SK-N-SH (cell line): Measurements from ENCODE around the gene ZNF608. TPM values are rescaled to one million over a fixed set of nuclear protein-coding genes. Genes with fewer than 3 reads are reported as not detected.

ENCODE experiments used
- CTCF ChIA-PET: fragments of 300-600, 350-600 bp; formaldehyde crosslinking; extraction: SDS; loops from one replicate; lab custom pipeline; 2021; lab: Yijun Ruan, JAX
- POLR2A ChIA-PET: fragments of 350-600 bp; sonication (Branson Sonifier 250); formaldehyde crosslinking; extraction: SDS; loops from one replicate; lab custom pipeline; 2020; ENCODE audit warnings: antibody characterized with exemption, inconsistent platforms; lab: Yijun Ruan, JAX
- DNase-seq: peaks from one replicate; pipeline ENCODE4 v3.0.0; 2012
- H2AFZ ChIP-seq: fragments of 200-600 bp; sonication (generic); 2 replicates; pipeline ENCODE4 v1.8.1; 2016; ENCODE audit warnings: antibody characterized with exemption, mild to moderate bottlenecking, low read depth
- H3F3A ChIP-seq: fragments of 200-600 bp; sonication (generic); replicated peaks from 2 replicates; pipeline ENCODE3; 2016; ENCODE audit warnings: antibody characterized with exemption, mild to moderate bottlenecking; ENCODE audit not compliant: insufficient read depth
- H3K27ac ChIP-seq, 2 experiments: fragments of 200-500 bp in 1 of 2; fragments of 200-600 bp in 1 of 2; sonication (Bioruptor generic) in 1 of 2; sonication (generic), shearing (Covaris generic) in 1 of 2; 2 replicates each; pipeline versions ENCODE4 v1.5.1 to v1.6.1; 2014 to 2016; ENCODE audit warnings: low read depth in 2 of 2, inconsistent platforms in 1 of 2, low read length in 1 of 2, mild to moderate bottlenecking in 1 of 2, mixed read lengths in 1 of 2
- H3K27me3 ChIP-seq: fragments of 200-600 bp; sonication (generic), shearing (Covaris generic); 2 replicates; pipeline ENCODE4 v1.6.1; 2016; ENCODE audit warnings: mixed run types; ENCODE audit not compliant: insufficient read depth
- H3K36me3 ChIP-seq, 2 experiments: fragments of 200-500 bp in 1 of 2; fragments of 200-600 bp in 1 of 2; sonication (Bioruptor generic) in 1 of 2; sonication (generic) in 1 of 2; replicated peaks in 1 of 2; 2 replicates each; pipeline versions ENCODE3 to v1.5.1; 2014 to 2016; ENCODE audit warnings: low read length in 1 of 2, mild to moderate bottlenecking in 1 of 2; ENCODE audit not compliant: insufficient read depth in 2 of 2, control insufficient read depth in 1 of 2
- H3K4me1 ChIP-seq, 2 experiments: fragments of 200-500 bp in 1 of 2; fragments of 200-600 bp in 1 of 2; sonication (Bioruptor generic) in 1 of 2; sonication (generic), shearing (Covaris generic) in 1 of 2; 2 replicates each; pipeline versions ENCODE4 v1.5.1 to v1.6.1; 2014 to 2016; ENCODE audit warnings: low read depth in 1 of 2, low read length in 1 of 2, mixed run types in 1 of 2; ENCODE audit not compliant: insufficient read depth in 2 of 2, control insufficient read depth in 1 of 2
- H3K4me2 ChIP-seq: fragments of 200-600 bp; sonication (generic), shearing (Covaris generic); 2 replicates; pipeline ENCODE4 v1.6.1; 2017; ENCODE audit warnings: mixed run types
- H3K4me3 ChIP-seq, 2 experiments: fragments of 200-500 bp in 1 of 2; fragments of 200-600 bp in 1 of 2; sonication (Bioruptor generic) in 1 of 2; sonication (generic), shearing (Covaris generic) in 1 of 2; 2 replicates each; pipeline versions ENCODE4 v1.5.1 to v1.8.1; 2014 to 2016; ENCODE audit warnings: low read depth in 2 of 2, inconsistent platforms in 1 of 2, low read length in 1 of 2, mild to moderate bottlenecking in 1 of 2, mixed read lengths in 1 of 2, moderate library complexity in 1 of 2
- H3K79me2 ChIP-seq: fragments of 200-600 bp; sonication (generic); 2 replicates; pipeline ENCODE4 v1.8.1; 2017; ENCODE audit warnings: mild to moderate bottlenecking; ENCODE audit not compliant: insufficient read depth
- H3K9ac ChIP-seq: fragments of 200-600 bp; sonication (generic); 2 replicates; pipeline ENCODE4 v1.6.1; 2017; ENCODE audit warnings: mixed run types
- H3K9me2 ChIP-seq: fragments of 200-600 bp; sonication (generic); 2 replicates; pipeline ENCODE4 v1.6.1; 2017; ENCODE audit warnings: mixed run types
- H3K9me3 ChIP-seq: fragments of 200-600 bp; sonication (generic); 2 replicates; pipeline ENCODE4 v1.6.1; 2017; ENCODE audit warnings: mixed run types, mild to moderate bottlenecking, moderate library complexity
- H4K20me1 ChIP-seq: fragments of 200-600 bp; sonication (generic); 2 replicates; pipeline ENCODE4 v1.6.1; 2017; ENCODE audit warnings: mild to moderate bottlenecking, mixed run types; ENCODE audit not compliant: insufficient read depth
- CHD2 ChIP-seq: fragments of 150-350 bp; IDR thresholded peaks from 2 replicates; pipeline ENCODE4 v1.6.1; 2018; ENCODE audit warnings: low read length; ENCODE audit not compliant: partially characterized antibody
- ELF1 ChIP-seq: IDR thresholded peaks from 2 replicates; pipeline ENCODE4 v1.4.0; 2012
- EZH2phosphoT487 ChIP-seq: fragments of 200-600 bp; sonication (generic); IDR thresholded peaks from 2 replicates; pipeline ENCODE4 v1.6.1; 2017; ENCODE audit warnings: low read depth, mixed run types, mild to moderate bottlenecking, antibody characterized with exemption, moderate library complexity, borderline replicate concordance
- FOSL2 ChIP-seq: IDR thresholded peaks from 2 replicates; pipeline ENCODE4 v1.4.0; 2012; ENCODE audit warnings: low read depth, mild to moderate bottlenecking, moderate library complexity, borderline replicate concordance
- FOXJ3 ChIP-seq: sonication (generic); formaldehyde crosslinking; IDR thresholded peaks from 2 replicates; pipeline ENCODE4 v1.5.1; 2020; ENCODE audit warnings: mild to moderate bottlenecking, missing genetic modification reagents
- FOXM1 ChIP-seq: IDR thresholded peaks from 2 replicates; pipeline ENCODE4 v1.4.0; 2012; ENCODE audit warnings: low read depth, mild to moderate bottlenecking
- GABPA ChIP-seq: IDR thresholded peaks from 2 replicates; pipeline ENCODE4 v1.4.0; 2012; ENCODE audit warnings: low read depth, mild to moderate bottlenecking
- GATA2 ChIP-seq: sonication (generic); formaldehyde crosslinking; IDR thresholded peaks from 2 replicates; pipeline ENCODE4 v1.5.0; 2020; ENCODE audit warnings: mild to moderate bottlenecking, missing genetic modification reagents
- MEF2A ChIP-seq: IDR thresholded peaks from 2 replicates; pipeline ENCODE4 v1.4.0; 2012; ENCODE audit warnings: low read depth, borderline replicate concordance
- MXI1 ChIP-seq: IDR thresholded peaks from 2 replicates; pipeline ENCODE4 v1.6.1; 2012; ENCODE audit warnings: mild to moderate bottlenecking, low read depth, low read length, improper control_type of control experiment
- NFIC ChIP-seq: IDR thresholded peaks from 2 replicates; pipeline ENCODE4 v1.4.0; 2012; ENCODE audit warnings: borderline replicate concordance
- NRF1 ChIP-seq: IDR thresholded peaks from 2 replicates; pipeline ENCODE4 v1.6.1; 2012; ENCODE audit warnings: low read depth, mild to moderate bottlenecking, low read length
- POLR2AphosphoS5 ChIP-seq: IDR thresholded peaks from 2 replicates; pipeline ENCODE4 v1.6.1; 2012; ENCODE audit warnings: low read depth, low read length
- RAD21 ChIP-seq: IDR thresholded peaks from 2 replicates; pipeline ENCODE4 v1.6.1; 2012; ENCODE audit warnings: mild to moderate bottlenecking, low read length
- RCOR1 ChIP-seq: fragments of 150-350 bp; IDR thresholded peaks from 2 replicates; pipeline ENCODE4 v1.6.1; 2017; ENCODE audit warnings: antibody characterized with exemption, low read length
- RXRA ChIP-seq: IDR thresholded peaks from 2 replicates; pipeline ENCODE4 v1.4.0; 2012; ENCODE audit warnings: low read depth, mild to moderate bottlenecking, borderline replicate concordance
- SIN3A ChIP-seq: IDR thresholded peaks from 2 replicates; pipeline ENCODE4 v1.6.1; 2012; ENCODE audit warnings: low read depth, mild to moderate bottlenecking, low read length, moderate library complexity, borderline replicate concordance
- SMC3 ChIP-seq: IDR thresholded peaks from 2 replicates; pipeline ENCODE4 v1.6.1; 2012; ENCODE audit warnings: low read depth, low read length, improper control_type of control experiment
- TCF12 ChIP-seq: IDR thresholded peaks from 2 replicates; pipeline ENCODE4 v1.4.0; 2012
- TEAD4 ChIP-seq: IDR thresholded peaks from 2 replicates; pipeline ENCODE4 v1.4.0; 2012; ENCODE audit warnings: mild to moderate bottlenecking, borderline replicate concordance; ENCODE audit not compliant: insufficient read depth
- YY1 ChIP-seq: IDR thresholded peaks from 2 replicates; pipeline ENCODE4 v1.4.0; 2012; ENCODE audit warnings: low read depth, mild to moderate bottlenecking
- WGBS: methylation state at CpG from one replicate; pipeline ENCODE4 v1.1.6; 2017; ENCODE audit warnings: low lambda C conversion rate; 5-methylcytosine and 5-hydroxymethylcytosine counted together
- polyA plus RNA-seq, 3 experiments: library from polyadenylated mRNA; depleted of rRNA; stranded (reverse); fragments of >200 nt; gene quantifications; 2 replicates each; pipeline ENCODE4 v1.2.3, GENCODE V29; 2012
- TF ChIP-seq, protein P1 (sequence below): IDR thresholded peaks from 2 replicates; pipeline ENCODE4 v1.4.0; 2012; ENCODE audit warnings: low read depth, borderline replicate concordance
- TF ChIP-seq, protein P2 (sequence below): fragments of 150-350 bp; IDR thresholded peaks from 2 replicates; pipeline ENCODE4 v1.6.1; 2017; ENCODE audit warnings: antibody characterized with exemption, low read length, low read depth, borderline replicate concordance
- TF ChIP-seq, protein P3 (sequence below): fragments of 200-600 bp; sonication (generic); IDR thresholded peaks from 2 replicates; pipeline ENCODE4 v1.6.1; 2017; ENCODE audit warnings: antibody characterized with exemption, mild to moderate bottlenecking, moderate library complexity
- TF ChIP-seq, protein P4 (sequence below): IDR thresholded peaks from 2 replicates; pipeline ENCODE4 v1.4.0; 2012; ENCODE audit warnings: low read depth, borderline replicate concordance
- TF ChIP-seq, protein P5 (sequence below): IDR thresholded peaks from 2 replicates; pipeline ENCODE4 v1.4.0; 2012; ENCODE audit warnings: low read depth

The ZNF608 gene
- polyA plus RNA-seq, 1 of the 3 experiments (the other 2 are of a cell fraction) = 4.9 TPM

DNA sequence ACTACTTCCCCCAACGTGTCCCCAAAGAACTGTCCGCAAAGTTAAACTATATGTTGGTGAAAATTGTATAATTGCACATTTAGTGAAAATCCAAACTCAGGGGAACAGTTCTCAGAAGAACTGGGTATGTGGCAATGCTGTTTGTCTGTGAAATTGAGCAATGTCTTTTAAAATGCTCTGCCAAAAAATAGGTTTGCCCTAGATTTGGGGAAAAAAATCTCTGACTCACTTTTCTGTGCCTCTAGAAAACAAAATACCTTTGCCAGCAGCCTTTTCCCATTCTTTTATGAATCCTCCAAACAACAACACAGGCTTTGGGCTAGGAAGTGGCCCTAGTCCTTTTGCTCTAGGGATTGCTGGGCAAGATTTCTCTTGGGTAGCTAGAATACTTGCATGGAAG, 37.4 kb upstream of the ZNF608 start:
- Histone ChIP-seq H3F3A (no peaks in the 10 kb centered on the region), H4K20me1 (no peaks in the 10 kb centered on the region), H3K4me2 (no peak overlapping the region), H3K9ac (no peak overlapping the region), H3K27me3 (no peaks in the 10 kb centered on the region), H3K4me3 (no peak overlapping the region), H3K36me3 (no peaks in the 10 kb centered on the region), H3K9me3 (no peaks in the 10 kb centered on the region), H2AFZ (no peak overlapping the region), H3K4me1 (no peaks in the 10 kb centered on the region), H3K27ac (no peak overlapping the region), H3K79me2 (no peaks in the 10 kb centered on the region), H3K9me2 (no peaks in the 10 kb centered on the region)
- ChIA-PET CTCF (no interaction called here), POLR2A (no interaction called here)
- no peak for TF ChIP-seq RXRA
- TF ChIP-seq POLR2AphosphoS5 = no peak
- TF ChIP-seq, protein P1, sequence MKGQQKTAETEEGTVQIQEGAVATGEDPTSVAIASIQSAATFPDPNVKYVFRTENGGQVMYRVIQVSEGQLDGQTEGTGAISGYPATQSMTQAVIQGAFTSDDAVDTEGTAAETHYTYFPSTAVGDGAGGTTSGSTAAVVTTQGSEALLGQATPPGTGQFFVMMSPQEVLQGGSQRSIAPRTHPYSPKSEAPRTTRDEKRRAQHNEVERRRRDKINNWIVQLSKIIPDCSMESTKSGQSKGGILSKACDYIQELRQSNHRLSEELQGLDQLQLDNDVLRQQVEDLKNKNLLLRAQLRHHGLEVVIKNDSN = no peak
- TF ChIP-seq, protein P2, sequence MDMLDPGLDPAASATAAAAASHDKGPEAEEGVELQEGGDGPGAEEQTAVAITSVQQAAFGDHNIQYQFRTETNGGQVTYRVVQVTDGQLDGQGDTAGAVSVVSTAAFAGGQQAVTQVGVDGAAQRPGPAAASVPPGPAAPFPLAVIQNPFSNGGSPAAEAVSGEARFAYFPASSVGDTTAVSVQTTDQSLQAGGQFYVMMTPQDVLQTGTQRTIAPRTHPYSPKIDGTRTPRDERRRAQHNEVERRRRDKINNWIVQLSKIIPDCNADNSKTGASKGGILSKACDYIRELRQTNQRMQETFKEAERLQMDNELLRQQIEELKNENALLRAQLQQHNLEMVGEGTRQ = no peak
- no peak for TF ChIP-seq FOXM1
- TF ChIP-seq EZH2phosphoT487 = no peak
- TF ChIP-seq FOSL2 = no peak
- TF ChIP-seq, protein P3, sequence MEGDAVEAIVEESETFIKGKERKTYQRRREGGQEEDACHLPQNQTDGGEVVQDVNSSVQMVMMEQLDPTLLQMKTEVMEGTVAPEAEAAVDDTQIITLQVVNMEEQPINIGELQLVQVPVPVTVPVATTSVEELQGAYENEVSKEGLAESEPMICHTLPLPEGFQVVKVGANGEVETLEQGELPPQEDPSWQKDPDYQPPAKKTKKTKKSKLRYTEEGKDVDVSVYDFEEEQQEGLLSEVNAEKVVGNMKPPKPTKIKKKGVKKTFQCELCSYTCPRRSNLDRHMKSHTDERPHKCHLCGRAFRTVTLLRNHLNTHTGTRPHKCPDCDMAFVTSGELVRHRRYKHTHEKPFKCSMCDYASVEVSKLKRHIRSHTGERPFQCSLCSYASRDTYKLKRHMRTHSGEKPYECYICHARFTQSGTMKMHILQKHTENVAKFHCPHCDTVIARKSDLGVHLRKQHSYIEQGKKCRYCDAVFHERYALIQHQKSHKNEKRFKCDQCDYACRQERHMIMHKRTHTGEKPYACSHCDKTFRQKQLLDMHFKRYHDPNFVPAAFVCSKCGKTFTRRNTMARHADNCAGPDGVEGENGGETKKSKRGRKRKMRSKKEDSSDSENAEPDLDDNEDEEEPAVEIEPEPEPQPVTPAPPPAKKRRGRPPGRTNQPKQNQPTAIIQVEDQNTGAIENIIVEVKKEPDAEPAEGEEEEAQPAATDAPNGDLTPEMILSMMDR = no peak
- TF ChIP-seq GATA2 (CRISPR knock-in tag) = no peak
- no peak for TF ChIP-seq YY1
- TF ChIP-seq TEAD4 = no peak
- no peak for TF ChIP-seq RAD21
- no peak for DNase-seq
- 76% methylated on average over 2 of the region's 2 CpGs for WGBS

DNA sequence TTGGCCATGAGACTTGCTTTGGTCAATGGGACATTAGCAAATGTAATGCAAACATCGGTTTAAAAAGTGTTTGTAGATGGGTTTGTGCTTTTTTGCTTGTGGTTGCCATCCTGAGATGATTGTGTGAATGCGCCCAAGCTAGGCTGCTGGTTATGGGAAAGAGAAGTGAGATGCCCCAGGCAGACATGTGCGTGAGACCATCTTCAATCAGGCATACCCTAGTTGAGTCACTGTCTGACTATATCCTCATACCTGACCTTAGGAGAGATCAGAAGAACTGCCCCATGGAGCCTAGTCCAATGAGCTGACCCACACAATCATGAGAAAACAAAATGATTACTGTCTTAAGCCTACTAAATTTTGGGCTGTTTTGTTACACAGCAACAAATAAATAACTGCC, 36.8 kb upstream of the ZNF608 start:
- Histone ChIP-seq H4K20me1 (no peaks in the 10 kb centered on the region), H3K9me2 (no peaks in the 10 kb centered on the region), H3K4me1 (no peaks in the 10 kb centered on the region), H3K27ac (no peak overlapping the region), H3K79me2 (no peaks in the 10 kb centered on the region), H2AFZ (no peak overlapping the region), H3K36me3 (no peaks in the 10 kb centered on the region), H3K4me3 (no peak overlapping the region), H3K4me2 (no peak overlapping the region), H3K9me3 (no peaks in the 10 kb centered on the region), H3K9ac (no peak overlapping the region), H3K27me3 (no peaks in the 10 kb centered on the region), H3F3A (no peaks in the 10 kb centered on the region)
- ChIA-PET POLR2A (no interaction called here), CTCF (no interaction called here)
- DNase-seq = no peak
- WGBS = 92% methylated on average over 3 of the region's 3 CpGs
- TF ChIP-seq TCF12 (no peak), YY1 (no peak), NRF1 (no peak), MEF2A (no peak), GABPA (no peak), TEAD4 (no peak), NFIC (no peak), MXI1 (no peak), RXRA (no peak), GATA2 (CRISPR knock-in tag) (no peak), SIN3A (no peak), FOXJ3 (CRISPR knock-in tag) (no peak), CHD2 (no peak), RCOR1 (no peak), SMC3 (no peak), ELF1 (no peak)
- TF ChIP-seq, protein P4, sequence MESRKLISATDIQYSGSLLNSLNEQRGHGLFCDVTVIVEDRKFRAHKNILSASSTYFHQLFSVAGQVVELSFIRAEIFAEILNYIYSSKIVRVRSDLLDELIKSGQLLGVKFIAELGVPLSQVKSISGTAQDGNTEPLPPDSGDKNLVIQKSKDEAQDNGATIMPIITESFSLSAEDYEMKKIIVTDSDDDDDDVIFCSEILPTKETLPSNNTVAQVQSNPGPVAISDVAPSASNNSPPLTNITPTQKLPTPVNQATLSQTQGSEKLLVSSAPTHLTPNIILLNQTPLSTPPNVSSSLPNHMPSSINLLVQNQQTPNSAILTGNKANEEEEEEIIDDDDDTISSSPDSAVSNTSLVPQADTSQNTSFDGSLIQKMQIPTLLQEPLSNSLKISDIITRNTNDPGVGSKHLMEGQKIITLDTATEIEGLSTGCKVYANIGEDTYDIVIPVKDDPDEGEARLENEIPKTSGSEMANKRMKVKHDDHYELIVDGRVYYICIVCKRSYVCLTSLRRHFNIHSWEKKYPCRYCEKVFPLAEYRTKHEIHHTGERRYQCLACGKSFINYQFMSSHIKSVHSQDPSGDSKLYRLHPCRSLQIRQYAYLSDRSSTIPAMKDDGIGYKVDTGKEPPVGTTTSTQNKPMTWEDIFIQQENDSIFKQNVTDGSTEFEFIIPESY = no peak
- TF ChIP-seq, protein P5, sequence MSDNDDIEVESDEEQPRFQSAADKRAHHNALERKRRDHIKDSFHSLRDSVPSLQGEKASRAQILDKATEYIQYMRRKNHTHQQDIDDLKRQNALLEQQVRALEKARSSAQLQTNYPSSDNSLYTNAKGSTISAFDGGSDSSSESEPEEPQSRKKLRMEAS = no peak
